MCF 10A (cell line): ENCODE measurements around the gene SNAP25. TPM values are rescaled to one million over a fixed set of nuclear protein-coding genes. Genes with fewer than 3 reads are reported as not detected.

Experiments
- BruUV-seq: library from RNA; stranded (reverse); fragments of 400-500 nt; replicated peaks from 2 replicates; lab custom pipeline; 2021; lab: Mats Ljungman, UMichigan
- CTCF ChIA-PET: fragments of 300-600 bp; sonication (Branson Sonifier 250); formaldehyde crosslinking; extraction: SDS; loops from one replicate; lab custom pipeline; 2021; ENCODE audit warnings: antibody characterized with exemption, inconsistent platforms; lab: Yijun Ruan, JAX
- POLR2A ChIA-PET: fragments of 300-600, 350-650 bp; sonication (Branson Sonifier 250); formaldehyde crosslinking; extraction: SDS; loops from one replicate; lab custom pipeline; 2020; ENCODE audit warnings: antibody characterized with exemption, inconsistent platforms; lab: Yijun Ruan, JAX
- DNase-seq: peaks from one replicate; pipeline ENCODE4 v3.0.0-alpha.2; 2018; ENCODE audit not compliant: unreplicated experiment
- H3K27ac Mint-ChIP-seq: one replicate; pipeline ENCODE4 v1.8.0; 2022; ENCODE audit warnings: mild to moderate bottlenecking, low read depth, mixed read lengths; ENCODE audit not compliant: unreplicated experiment
- H3K27me3 Mint-ChIP-seq: one replicate; pipeline ENCODE4 v1.8.0; 2022; ENCODE audit warnings: mixed read lengths; ENCODE audit not compliant: insufficient read depth, unreplicated experiment
- H3K36me3 Mint-ChIP-seq: one replicate; pipeline ENCODE4 v1.8.0; 2022; ENCODE audit warnings: mild to moderate bottlenecking, moderate library complexity, mixed read lengths; ENCODE audit not compliant: insufficient read depth, unreplicated experiment
- H3K4me1 Mint-ChIP-seq: one replicate; pipeline ENCODE4 v1.8.0; 2022; ENCODE audit warnings: mixed read lengths; ENCODE audit not compliant: insufficient read depth, unreplicated experiment
- H3K4me3 Mint-ChIP-seq: one replicate; pipeline ENCODE4 v1.8.0; 2022; ENCODE audit warnings: mild to moderate bottlenecking, moderate library complexity, mixed read lengths; ENCODE audit not compliant: unreplicated experiment
- H3K9me3 Mint-ChIP-seq: one replicate; pipeline ENCODE4 v1.8.0; 2022; ENCODE audit warnings: mixed read lengths; ENCODE audit not compliant: unreplicated experiment
- CTCF ChIP-seq: fragments of 200-600 bp; IDR thresholded peaks from one replicate; pipeline ENCODE4 v1.8.0; 2022; ENCODE audit warnings: antibody characterized with exemption, mild to moderate bottlenecking; ENCODE audit not compliant: unreplicated experiment
- intact Hi-C: fragments of 100-400 bp; cut with micrococcal nuclease; formaldehyde crosslinking; loops from 2 replicates; pipeline ENCODE4 v1.14.1; 2022
- total RNA-seq: library from RNA; stranded (reverse); gene quantifications from 2 replicates; pipeline ENCODE4 v1.2.3, GENCODE V29; 2022

SNAP25 gene
- total RNA-seq, 1 experiment from 2014 or later, result not detected

- BruUV-seq, result no TSS peak
- Mint-ChIP-seq H3K27ac (no peak overlapping the region), H3K36me3 (no peaks in the 10 kb centered on the region), H3K9me3 (no peaks in the 10 kb centered on the region), H3K27me3 (no peaks in the 10 kb centered on the region), H3K4me3 (no peak overlapping the region), H3K4me1 (peaks cover 13% of the 10 kb centered on the region)
- ChIA-PET POLR2A (no interaction called here), CTCF (interaction anchor here (0.6 kb wide), 1 partner anchor 164 kb away, joined by 5 read pairs; no protein-coding TSS in a partner anchor)
- no peak for TF ChIP-seq CTCF
- intact Hi-C loops, result no loop called here
- DNase-seq, result no peak
These were observed 64.4 kb downstream of the SNAP25 start for GRCh38 chr20:10282979-10283456.

GRCh38 chr20:10286356-10286755 is 67.7 kb downstream of the SNAP25 start:
- no peak overlapping the region for H3K4me3 Mint-ChIP-seq
- H3K9me3 Mint-ChIP-seq, result no peaks in the 10 kb centered on the region
- POLR2A ChIA-PET, result no interaction called here
- intact Hi-C loops, result no loop called here
- no TSS peak for BruUV-seq
- H3K27ac Mint-ChIP-seq, result no peak overlapping the region
- no peaks in the 10 kb centered on the region for H3K27me3 Mint-ChIP-seq
- CTCF ChIA-PET, result interaction anchor here (0.6 kb wide), 1 partner anchor 197 kb away, joined by 3 read pairs; no protein-coding TSS in a partner anchor
- TF ChIP-seq CTCF, result no peak
- H3K4me1 Mint-ChIP-seq, result peaks cover 1% of the 10 kb centered on the region
- no peaks in the 10 kb centered on the region for H3K36me3 Mint-ChIP-seq
- DNase-seq, result no peak

- intact Hi-C loops, result no loop called here
- H3K36me3 Mint-ChIP-seq, result no peaks in the 10 kb centered on the region
- CTCF ChIA-PET, result interaction anchor here (0.8 kb wide), 1 partner anchor 30 kb away, joined by 4 read pairs; no protein-coding TSS in a partner anchor
- no peaks in the 10 kb centered on the region for H3K9me3 Mint-ChIP-seq
- H3K27ac Mint-ChIP-seq, result no peak overlapping the region
- DNase-seq, result no peak
- TF ChIP-seq CTCF, result no peak
- POLR2A ChIA-PET, result no interaction called here
- no peaks in the 10 kb centered on the region for H3K4me1 Mint-ChIP-seq
- H3K4me3 Mint-ChIP-seq, result no peak overlapping the region
- no TSS peak for BruUV-seq
- H3K27me3 Mint-ChIP-seq, result no peaks in the 10 kb centered on the region
These were observed 69.8 kb downstream of the SNAP25 start for GRCh38 chr20:10288421-10288820.

- intact Hi-C loops, result no loop called here
- no peak overlapping the region for H3K4me3 Mint-ChIP-seq
- H3K4me1 Mint-ChIP-seq, result no peaks in the 10 kb centered on the region
- DNase-seq, result no peak
- no peaks in the 10 kb centered on the region for H3K36me3 Mint-ChIP-seq
- BruUV-seq, result no TSS peak
- no peaks in the 10 kb centered on the region for H3K9me3 Mint-ChIP-seq
- TF ChIP-seq CTCF, result no peak
- ChIA-PET CTCF (interaction anchor here (0.8 kb wide), 1 partner anchor 29 kb away, joined by 4 read pairs; no protein-coding TSS in a partner anchor), POLR2A (interaction anchor here (1.3 kb wide), 1 partner anchor 18 kb away, joined by 3 read pairs; no protein-coding TSS in a partner anchor)
- H3K27ac Mint-ChIP-seq, result no peak overlapping the region
- H3K27me3 Mint-ChIP-seq, result no peaks in the 10 kb centered on the region
These were observed 70.5 kb downstream of the SNAP25 start for GRCh38 chr20:10288954-10289646.
